SH-SY5Y (cell line): ENCODE results near the gene FGF18.

Experiments used
- GATA2 ChIP-seq: IDR thresholded peaks from 2 replicates; pipeline ENCODE4 v1.6.1; 2011; ENCODE audit warnings: mild to moderate bottlenecking, low read depth, low read length
- GATA3 ChIP-seq: IDR thresholded peaks from 2 replicates; pipeline ENCODE4 v1.6.1; 2011; ENCODE audit warnings: low read depth, mild to moderate bottlenecking, low read length, moderate library complexity

The FGF18 gene

GRCh38 chr5:171462928-171463861 is 43.7 kb downstream of the FGF18 start:
- TF ChIP-seq GATA3: no peak
- TF ChIP-seq GATA2: no peak

- no peak for TF ChIP-seq GATA2
Observed at GRCh38 chr5:171463862-171464229, 44.4 kb downstream of the FGF18 start.

GRCh38 chr5:171464829-171465228 is 45.4 kb downstream of the FGF18 start:
- no peak for TF ChIP-seq GATA3
- TF ChIP-seq GATA2: no peak

- TF ChIP-seq GATA2 (no peak), GATA3 (no peak)
Observed at GRCh38 chr5:171467107-171467506, 47.7 kb downstream of the FGF18 start.

- TF ChIP-seq GATA2: no peak
- TF ChIP-seq GATA3: no peak
Observed at GRCh38 chr5:171469326-171469725, 49.9 kb downstream of the FGF18 start.

GRCh38 chr5:171470420-171470819 is 51.0 kb downstream of the FGF18 start:
- TF ChIP-seq GATA3: no peak

- TF ChIP-seq GATA2: no peak
- no peak for TF ChIP-seq GATA3
Observed at GRCh38 chr5:171474230-171474813, 54.9 kb downstream of the FGF18 start.

- TF ChIP-seq GATA3: no peak
- TF ChIP-seq GATA2: no peak
Observed at GRCh38 chr5:171475596-171475995, 56.1 kb downstream of the FGF18 start.

- no peak for TF ChIP-seq GATA2
- TF ChIP-seq GATA3: no peak
Observed at GRCh38 chr5:171476701-171477100, 57.3 kb downstream of the FGF18 start.

- TF ChIP-seq GATA3: no peak
- no peak for TF ChIP-seq GATA2
Observed at GRCh38 chr5:171477101-171477500, 57.7 kb downstream of the FGF18 start.

- peak; percentile 69 for TF ChIP-seq GATA2
- no peak for TF ChIP-seq GATA3
Observed at GRCh38 chr5:171477666-171478065, 58.2 kb downstream of the FGF18 start.

GRCh38 chr5:171478946-171479775 is 59.7 kb downstream of the FGF18 start:
- TF ChIP-seq GATA2 (no peak), GATA3 (no peak)

GRCh38 chr5:171479776-171480125 is 60.3 kb downstream of the FGF18 start:
- no peak for TF ChIP-seq GATA3
- no peak for TF ChIP-seq GATA2

- TF ChIP-seq GATA2: no peak
- TF ChIP-seq GATA3: no peak
Observed at GRCh38 chr5:171480239-171480638, 60.8 kb downstream of the FGF18 start.
